Measurements from ENCODE around the gene GPRIN3. TPM values are rescaled to one million over a fixed set of nuclear protein-coding genes. Genes with fewer than 3 reads are reported as not detected.

The GPRIN3 gene
- total and polyA plus RNA-seq, 8 donors = 0.40 to 19.8 (median 10.5) TPM

DNA sequence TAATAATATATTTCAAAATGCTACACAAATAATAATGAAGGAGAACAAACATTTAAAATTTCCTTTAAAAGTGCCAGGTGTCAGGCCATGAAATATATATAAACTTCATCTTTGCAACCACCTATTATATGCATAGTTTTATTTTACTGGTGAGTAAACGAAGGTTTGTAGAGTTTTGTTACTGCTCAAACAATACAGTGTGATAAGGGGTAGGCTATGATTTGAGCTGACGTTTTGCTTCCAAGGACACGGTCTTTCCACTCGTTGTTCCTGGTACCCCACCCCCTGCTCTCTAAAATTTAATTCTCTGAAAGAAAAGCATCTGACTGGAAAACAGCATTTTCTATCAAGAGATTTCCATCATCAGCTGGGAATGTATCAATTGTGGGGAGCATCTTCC lies 27.2 kb upstream of the GPRIN3 start:
- WGBS, 5 donors = 27 to 49% (median 43%) methylated on average over 4 of the region's 4 CpGs
- TF ChIP-seq EP300 (IDR thresholded peaks at IDR 0.05) (no peak), POLR2AphosphoS5 (IDR thresholded peaks at IDR 0.05) (no peak), POLR2A (IDR thresholded peaks at IDR 0.05) (no peak), CTCF (IDR thresholded peaks at IDR 0.05) (no peak)
- intact Hi-C loops (cut with DNase I; ENCODE audit: low total_unique reads) = no loop called here

DNA sequence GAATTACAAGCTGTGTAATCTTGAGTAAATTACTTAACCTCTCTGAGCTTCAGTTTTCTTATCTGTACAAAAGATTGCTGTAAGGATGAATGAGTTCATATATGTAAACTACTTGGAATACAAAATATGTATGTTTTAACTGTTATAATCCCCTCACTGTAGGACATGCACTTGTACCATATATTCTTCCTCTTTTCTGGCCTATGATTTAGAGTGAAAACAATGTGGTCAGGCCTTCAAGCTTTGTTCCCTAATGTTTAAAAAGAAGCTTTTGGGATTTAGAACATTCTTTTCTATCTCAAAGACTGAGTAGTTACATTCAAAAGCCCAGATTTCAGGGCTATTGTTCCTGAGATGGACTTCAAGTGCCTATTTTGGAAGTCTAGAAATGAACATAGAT lies 26.7 kb upstream of the GPRIN3 start:
- Histone ChIP-seq H3K36me3 (no peaks in the 10 kb centered on the region), H3K4me3 (no peak overlapping the region), H3K9me3 (no peaks in the 10 kb centered on the region), H3K27ac (peak overlapping the region in 1 of 5 donors; percentile 43), H3K27me3 (no peaks in the 10 kb centered on the region), H3K4me1 (peaks cover 0 to 13% (median 3%) of the 10 kb centered on the region in 4 donors)
- TF ChIP-seq POLR2AphosphoS5 (IDR thresholded peaks at IDR 0.05) = no peak
- TF ChIP-seq CTCF (IDR thresholded peaks at IDR 0.05) = no peak
- no peak for TF ChIP-seq POLR2A (IDR thresholded peaks at IDR 0.05)
- no peak for TF ChIP-seq EP300 (IDR thresholded peaks at IDR 0.05)
- intact Hi-C loops (cut with DNase I; ENCODE audit: low total_unique reads) = no loop called here
- no peak for DNase-seq

More for the DNA sequence above, 27.2 kb upstream of the GPRIN3 start:
- Histone ChIP-seq H3K9me3 (no peaks in the 10 kb centered on the region), H3K4me3 (no peak overlapping the region), H3K27me3 (no peaks in the 10 kb centered on the region), H3K27ac (peak overlapping the region in 1 of 5 donors; percentile 43), H3K36me3 (no peaks in the 10 kb centered on the region), H3K4me1 (peaks cover 0 to 13% (median 3%) of the 10 kb centered on the region in 4 donors)
- DNase-seq = peak in 1 of 2 donors; percentile 32

- peaks cover 0 to 13% (median 3%) of the 10 kb centered on the region in 4 donors for H3K4me1 ChIP-seq
Observed at GRCh38 chr4:89331686-89332544, 24.3 kb upstream of the GPRIN3 start.

GRCh38 chr4:89331197-89331596 lies 23.6 kb upstream of the GPRIN3 start:
- Histone ChIP-seq H3K4me3 (no peak overlapping the region), H3K9me3 (no peaks in the 10 kb centered on the region), H3K36me3 (no peaks in the 10 kb centered on the region), H3K4me1 (peaks cover 0 to 13% (median 3%) of the 10 kb centered on the region in 4 donors), H3K27me3 (no peaks in the 10 kb centered on the region), H3K27ac (no peak overlapping the region)
- TF ChIP-seq POLR2A (IDR thresholded peaks at IDR 0.05) = no peak
- TF ChIP-seq EP300 (IDR thresholded peaks at IDR 0.05) = no peak
- no peak for TF ChIP-seq POLR2AphosphoS5 (IDR thresholded peaks at IDR 0.05)
- TF ChIP-seq CTCF (IDR thresholded peaks at IDR 0.05) = no peak
- 70 to 84% (median 74%) methylated on average over 2 of the region's 2 CpGs for WGBS, 5 donors
- intact Hi-C loops (cut with DNase I; ENCODE audit: low total_unique reads) = no loop called here
- DNase-seq = no peak

More at GRCh38 chr4:89331686-89332544, 24.3 kb upstream of the GPRIN3 start:
- no peak for TF ChIP-seq EP300 (IDR thresholded peaks at IDR 0.05)
- TF ChIP-seq POLR2AphosphoS5 (IDR thresholded peaks at IDR 0.05) = no peak
- TF ChIP-seq CTCF (IDR thresholded peaks at IDR 0.05) = no peak
- no peak for TF ChIP-seq POLR2A (IDR thresholded peaks at IDR 0.05)
- Histone ChIP-seq H3K4me3 (no peak overlapping the region), H3K9me3 (no peaks in the 10 kb centered on the region), H3K27ac (no peak overlapping the region), H3K36me3 (no peaks in the 10 kb centered on the region), H3K27me3 (no peaks in the 10 kb centered on the region)
- intact Hi-C loops (cut with DNase I; ENCODE audit: low total_unique reads) = no loop called here
- WGBS, 5 donors = 81 to 90% (median 82%) methylated on average over 5 of the region's 5 CpGs
- DNase-seq = no peak

All from stomach (tissue), 9 donors.